HEK293 (cell line): ENCODE measurements around the gene LRRK1.

ENCODE experiments used
- CTCF ChIP-seq: fragments of 450-650 bp; formaldehyde crosslinking; IDR thresholded peaks from 2 replicates; pipeline ENCODE4 v1.5.1; 2016; ENCODE audit warnings: missing biosample characterization, missing genetic modification characterization
- HOXC10 ChIP-seq: sonication (generic); formaldehyde crosslinking; IDR thresholded peaks from 2 replicates; pipeline ENCODE4 v1.8.1; 2023; ENCODE audit warnings: mild to moderate bottlenecking, missing genetic modification reagents
- KLF1 ChIP-seq: fragments of 450-650 bp; formaldehyde crosslinking; IDR thresholded peaks from 2 replicates; pipeline ENCODE4 v1.5.1; 2016; ENCODE audit warnings: missing biosample characterization, missing genetic modification characterization
- REST ChIP-seq: fragments of 450-650 bp; formaldehyde crosslinking; IDR thresholded peaks from 2 replicates; pipeline ENCODE4 v1.5.1; 2016; ENCODE audit warnings: missing biosample characterization, missing genetic modification characterization
- SCRT1 ChIP-seq: fragments of 450-650 bp; formaldehyde crosslinking; IDR thresholded peaks from 2 replicates; pipeline ENCODE4 v1.5.1; 2016; ENCODE audit warnings: missing biosample characterization, missing genetic modification characterization, borderline replicate concordance
- ZNF184 ChIP-seq: fragments of 450-650 bp; IDR thresholded peaks from 2 replicates; pipeline ENCODE4 v1.5.1; 2018; ENCODE audit warnings: missing biosample characterization, mild to moderate bottlenecking, missing genetic modification characterization
- ZNF24 ChIP-seq: fragments of 450-650 bp; formaldehyde crosslinking; IDR thresholded peaks from 2 replicates; pipeline ENCODE4 v1.5.1; 2016; ENCODE audit warnings: missing biosample characterization, missing genetic modification characterization
- ZNF292 ChIP-seq: fragments of 450-650 bp; formaldehyde crosslinking; IDR thresholded peaks from 2 replicates; pipeline ENCODE4 v1.5.1; 2016; ENCODE audit warnings: low read depth, missing biosample characterization, missing genetic modification characterization, borderline replicate concordance
- ZNF324 ChIP-seq: fragments of 450-650 bp; formaldehyde crosslinking; IDR thresholded peaks from 2 replicates; pipeline ENCODE4 v1.5.1; 2016; ENCODE audit warnings: missing biosample characterization, missing genetic modification characterization
- ZNF37A ChIP-seq: fragments of 450-650 bp; IDR thresholded peaks from 2 replicates; pipeline ENCODE4 v1.5.1; 2018; ENCODE audit warnings: missing biosample characterization, missing genetic modification characterization
- ZNF544 ChIP-seq: fragments of 450-650 bp; formaldehyde crosslinking; IDR thresholded peaks from 2 replicates; pipeline ENCODE4 v1.5.0; 2017; ENCODE audit warnings: missing biosample characterization, missing genetic modification characterization
- ZNF555 ChIP-seq: fragments of 450-650 bp; formaldehyde crosslinking; conservative IDR thresholded peaks from 2 replicates; pipeline ENCODE4 v1.5.1; 2017; ENCODE audit warnings: missing biosample characterization, mild to moderate bottlenecking, missing genetic modification characterization, inconsistent platforms
- ZNF639 ChIP-seq: fragments of 450-650 bp; formaldehyde crosslinking; IDR thresholded peaks from 2 replicates; pipeline ENCODE4 v1.5.1; 2016; ENCODE audit warnings: missing biosample characterization, missing genetic modification characterization

DNA sequence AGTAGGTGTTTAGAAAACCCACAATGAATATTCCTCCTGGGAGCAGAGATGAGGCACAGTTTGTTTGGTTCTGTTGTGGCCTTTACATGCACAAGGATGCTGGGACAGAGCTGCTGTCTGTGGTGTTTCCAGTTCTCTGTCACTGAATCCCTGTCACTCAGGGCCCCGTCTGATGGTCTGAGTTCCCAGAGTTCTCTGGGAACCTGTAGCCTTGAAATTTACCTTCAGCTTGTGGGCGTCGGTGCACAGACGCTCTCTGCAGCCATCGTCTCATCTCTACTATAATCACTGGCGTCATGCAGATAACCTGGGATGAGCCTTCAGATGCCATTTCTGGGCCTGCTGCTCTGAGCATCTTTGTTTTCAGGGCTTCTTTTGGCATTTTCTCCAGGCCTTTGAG lies 81.9 kb downstream of the LRRK1 start:
- TF ChIP-seq CTCF (tag by site-specific recombination) (no peak), KLF1 (tag by site-specific recombination) (no peak), REST (tag by site-specific recombination) (no peak), ZNF37A (tag by site-specific recombination) (no peak), ZNF24 (no peak), ZNF555 (tag by site-specific recombination) (no peak), ZNF292 (tag by site-specific recombination) (no peak), SCRT1 (tag by site-specific recombination) (no peak), ZNF324 (no peak), ZNF544 (no peak), ZNF639 (tag by site-specific recombination) (no peak), HOXC10 (CRISPR knock-in tag) (no peak), ZNF184 (no peak)
